Hematopoietic multipotent progenitor cell treated with erythropoietin and hydrocortisone succinate and interleukin-3 and kit ligand, for 15 days (in vitro differentiated cells): ENCODE data around the gene ATP9A.
"Not testable (repeated sequence)": the region's sequence is repeated elsewhere in the genome, so short reads cannot be mapped to it uniquely, and the experiment has no call there.

Experiments used
- DNase-seq: peaks from one replicate; pipeline ENCODE4 v3.0.0-alpha.2; 2015; ENCODE audit warnings: low spot score

Gene ATP9A

DNA sequence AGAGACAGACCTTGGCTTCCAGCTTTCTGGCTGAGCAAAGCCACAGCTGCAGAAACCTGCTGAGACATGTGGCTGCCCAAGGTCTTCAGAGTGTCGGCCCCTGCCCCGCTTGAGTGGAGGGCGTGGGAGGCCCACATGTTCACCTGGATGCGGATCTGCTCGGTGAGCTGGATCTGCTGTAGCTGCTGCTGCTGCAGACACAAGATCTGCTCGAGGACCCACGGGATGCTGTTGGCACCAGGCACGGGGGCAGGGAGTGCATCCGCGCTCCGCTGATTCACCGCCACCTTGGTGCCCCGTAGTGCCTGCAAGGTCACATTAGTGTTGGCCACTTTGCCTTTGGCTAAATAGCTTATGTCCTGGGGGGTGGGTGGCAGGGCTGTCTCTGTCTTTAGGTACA lies 23.4 kb upstream of the ATP9A start:
- no peak for DNase-seq

DNA sequence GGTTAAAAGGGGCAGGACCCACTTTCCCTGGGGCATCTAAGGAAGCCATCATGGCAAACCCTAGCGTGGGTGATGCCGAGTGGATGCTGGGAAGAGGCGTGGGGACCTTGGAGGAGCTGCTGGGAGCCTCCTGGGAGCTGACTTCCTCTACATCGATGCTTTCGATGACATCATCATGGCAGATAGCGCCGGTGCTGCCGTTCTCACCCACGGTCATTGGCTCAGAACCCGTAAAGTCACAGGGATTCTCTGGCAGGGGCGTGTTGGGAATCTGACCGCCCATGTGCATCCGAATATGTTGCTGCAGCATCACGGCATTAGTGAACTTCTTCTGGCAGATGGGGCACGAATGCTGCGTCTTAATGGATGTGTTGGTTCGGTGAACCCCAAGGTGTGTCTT lies 22.1 kb upstream of the ATP9A start:
- no peak for DNase-seq

DNA sequence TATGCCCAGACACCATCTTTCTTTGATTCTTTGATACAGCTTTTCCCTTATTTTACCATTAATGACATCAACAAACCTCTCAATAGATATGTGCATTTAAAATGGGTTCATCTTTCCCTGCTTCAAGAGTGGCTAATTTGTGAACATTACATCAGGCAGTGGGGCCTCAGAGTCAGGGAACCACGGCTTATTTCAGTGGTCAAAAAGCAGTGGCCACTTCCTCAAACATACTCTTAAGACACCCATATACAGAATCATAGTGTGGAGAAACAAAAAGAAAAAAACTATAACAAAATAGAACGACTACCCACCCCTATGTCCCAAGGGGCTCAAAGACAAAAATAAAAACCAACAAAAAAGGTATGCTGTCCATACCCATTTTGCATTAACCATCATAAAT lies 21.2 kb upstream of the ATP9A start:
- DNase-seq, result no peak

DNA sequence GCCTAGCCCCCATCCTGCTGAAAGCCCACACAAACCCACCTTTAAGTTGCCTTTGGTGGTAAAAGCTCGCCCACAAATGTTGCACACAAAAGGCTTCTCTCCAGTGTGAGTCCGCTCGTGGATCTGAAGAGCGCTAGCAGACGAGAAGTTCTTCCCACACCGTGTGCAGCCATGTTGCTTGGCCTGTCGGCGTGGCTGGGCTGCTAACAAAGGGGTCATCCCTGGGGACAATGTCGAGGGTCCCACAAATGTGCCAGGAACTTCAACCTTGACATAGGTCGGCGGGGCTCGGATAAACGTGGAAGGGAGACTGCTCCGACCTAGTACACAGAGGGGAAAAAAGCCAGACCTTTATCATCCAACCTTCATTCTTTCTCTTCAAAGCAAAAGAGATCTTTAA lies 20.6 kb upstream of the ATP9A start:
- no peak for DNase-seq

DNA sequence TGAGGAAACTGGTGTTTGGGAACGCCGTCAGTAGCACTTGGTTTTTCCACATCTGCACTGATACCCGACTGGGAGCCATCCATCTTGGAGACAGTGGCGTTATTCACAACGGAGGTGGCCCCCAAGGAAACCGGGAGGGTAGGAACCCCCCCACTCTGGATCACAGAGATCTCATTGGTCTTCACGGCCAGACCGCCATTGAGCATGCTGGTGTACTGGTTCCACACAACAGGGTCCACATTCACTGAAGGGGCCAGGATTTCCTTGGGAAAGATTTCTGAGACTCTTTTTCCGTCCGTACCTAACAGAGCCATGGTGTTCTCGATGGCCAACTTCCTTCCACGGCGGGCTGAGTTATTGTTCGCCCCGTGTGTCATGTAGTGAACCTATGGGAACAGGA lies 16.1 kb upstream of the ATP9A start:
- no peak for DNase-seq

DNA sequence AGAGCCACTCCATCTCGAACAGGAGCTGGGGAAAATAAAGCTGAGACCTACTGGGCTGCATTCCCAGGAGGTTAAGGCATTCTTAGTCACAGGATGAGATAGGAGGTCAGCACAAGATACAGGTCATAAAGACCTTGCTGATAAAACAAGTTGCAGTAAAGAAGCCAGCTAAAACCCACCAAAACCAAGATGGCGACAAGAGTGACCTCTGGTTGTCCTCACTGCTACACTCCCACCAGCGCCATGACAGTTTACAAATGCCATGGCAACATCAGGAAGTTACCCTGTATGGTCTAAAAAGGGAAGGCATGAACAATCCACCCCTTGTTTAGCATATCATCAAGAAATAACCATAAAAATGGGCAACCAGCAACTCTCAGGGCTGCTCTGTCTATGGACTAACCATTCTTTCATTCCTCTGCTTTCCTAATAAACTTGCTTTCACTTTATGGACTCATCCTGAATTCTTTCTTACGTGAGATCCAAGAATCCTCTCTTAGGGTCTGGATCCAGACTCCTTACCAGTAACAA lies 10.1 kb upstream of the ATP9A start:
- DNase-seq, result not testable (repeated sequence)

DNA sequence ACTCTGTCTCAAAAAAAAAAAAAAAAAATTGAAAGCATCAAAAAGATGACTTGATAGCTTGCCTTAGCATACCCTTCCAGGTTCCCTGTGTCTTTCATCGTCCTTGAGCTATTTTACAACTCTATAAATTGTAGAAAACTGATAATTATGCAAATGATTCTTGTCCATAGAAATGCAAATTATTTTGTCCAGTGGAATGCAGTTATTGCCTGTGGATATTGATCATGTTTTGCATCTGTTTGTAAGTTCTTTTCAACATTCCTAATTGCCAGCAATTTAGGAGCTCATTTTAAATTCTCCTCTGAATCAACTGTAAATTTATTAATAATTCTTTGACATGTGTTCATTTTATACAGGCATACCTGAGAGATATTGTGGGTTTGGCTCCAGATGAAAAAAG lies 7.1 kb upstream of the ATP9A start:
- DNase-seq, result no peak

DNA sequence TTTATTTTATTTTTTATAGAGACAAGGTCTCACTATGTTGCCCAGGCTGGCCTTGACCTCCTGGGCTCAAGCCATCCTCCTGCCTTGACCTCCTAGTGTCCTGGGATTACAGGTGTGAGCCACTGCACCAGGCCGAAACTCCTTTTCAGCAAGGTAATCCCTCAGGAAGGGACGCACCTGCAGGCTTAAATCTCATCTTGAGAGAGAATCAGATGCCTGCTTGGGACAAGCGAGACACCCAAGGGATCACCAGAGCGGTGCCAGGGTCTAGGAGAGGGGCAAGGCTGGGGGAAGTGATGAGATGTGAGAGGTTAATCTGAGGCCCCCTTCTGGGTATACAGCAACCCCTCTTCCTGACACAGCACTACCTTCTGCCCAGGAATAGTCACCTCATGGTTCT lies 4.0 kb upstream of the ATP9A start:
- no peak for DNase-seq

DNA sequence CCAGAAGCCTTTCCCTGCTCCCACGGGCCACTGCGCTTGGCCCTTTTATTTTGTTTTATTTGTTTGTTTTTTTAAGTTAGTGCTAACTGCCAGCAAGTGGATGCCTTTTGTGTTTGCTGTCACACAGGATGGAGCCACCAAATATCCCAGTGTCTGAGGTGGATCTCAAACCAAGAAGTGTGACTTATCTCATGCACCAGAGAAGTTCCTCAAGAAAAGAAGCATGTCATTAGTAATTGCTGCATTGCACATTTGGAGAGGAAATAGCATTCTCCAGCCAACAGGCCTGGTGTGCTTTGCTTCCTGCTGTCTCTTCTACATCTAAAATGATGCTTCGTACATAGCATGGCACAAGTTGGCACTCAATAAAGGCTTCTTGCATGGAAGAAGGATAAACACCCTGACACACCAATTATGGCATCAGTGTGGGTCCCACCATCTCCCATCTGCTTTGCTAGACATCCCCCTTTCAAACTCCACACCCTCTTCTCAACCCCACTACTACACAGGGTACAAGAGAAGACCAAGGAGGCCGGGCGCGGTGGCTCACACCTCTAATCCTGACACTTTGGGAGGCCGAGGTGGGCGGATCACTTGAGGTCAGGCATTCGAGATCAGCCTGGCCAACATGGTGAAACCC lies 1.9 kb upstream of the ATP9A start:
- no peak for DNase-seq

DNA sequence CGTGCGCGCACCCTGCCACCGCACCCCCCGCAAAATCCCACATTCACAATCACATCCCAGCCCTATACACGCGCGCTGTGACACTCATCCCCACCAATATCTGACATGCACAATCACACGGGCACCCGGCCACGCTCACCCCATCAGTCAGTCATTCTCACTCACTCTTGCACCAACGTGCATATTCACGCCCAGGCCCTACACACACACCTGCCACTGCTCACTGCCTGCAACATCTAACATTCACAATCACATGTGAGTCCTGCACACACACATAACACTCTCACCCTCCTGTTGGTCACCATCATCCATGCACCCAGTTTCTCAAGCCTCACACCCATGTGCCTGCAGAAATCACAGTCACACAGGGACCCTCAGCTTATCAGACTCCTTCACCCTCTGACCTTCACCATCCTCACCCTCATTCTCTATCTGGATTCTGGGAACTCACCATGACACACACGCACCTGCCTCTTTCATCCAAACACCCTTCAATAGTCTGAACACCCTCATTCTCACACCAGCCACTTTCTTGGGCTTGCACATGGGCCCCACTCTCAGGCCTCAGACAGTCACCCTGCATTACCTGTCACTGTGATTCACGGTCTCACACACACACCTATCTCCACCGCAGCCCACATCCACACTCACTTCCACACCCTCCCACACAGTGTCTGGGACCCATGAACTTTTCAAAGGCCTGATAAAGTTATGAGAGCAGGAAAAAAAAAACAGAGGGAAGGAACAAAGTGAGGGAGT lies 748 bp upstream of the ATP9A start:
- no peak for DNase-seq

DNA sequence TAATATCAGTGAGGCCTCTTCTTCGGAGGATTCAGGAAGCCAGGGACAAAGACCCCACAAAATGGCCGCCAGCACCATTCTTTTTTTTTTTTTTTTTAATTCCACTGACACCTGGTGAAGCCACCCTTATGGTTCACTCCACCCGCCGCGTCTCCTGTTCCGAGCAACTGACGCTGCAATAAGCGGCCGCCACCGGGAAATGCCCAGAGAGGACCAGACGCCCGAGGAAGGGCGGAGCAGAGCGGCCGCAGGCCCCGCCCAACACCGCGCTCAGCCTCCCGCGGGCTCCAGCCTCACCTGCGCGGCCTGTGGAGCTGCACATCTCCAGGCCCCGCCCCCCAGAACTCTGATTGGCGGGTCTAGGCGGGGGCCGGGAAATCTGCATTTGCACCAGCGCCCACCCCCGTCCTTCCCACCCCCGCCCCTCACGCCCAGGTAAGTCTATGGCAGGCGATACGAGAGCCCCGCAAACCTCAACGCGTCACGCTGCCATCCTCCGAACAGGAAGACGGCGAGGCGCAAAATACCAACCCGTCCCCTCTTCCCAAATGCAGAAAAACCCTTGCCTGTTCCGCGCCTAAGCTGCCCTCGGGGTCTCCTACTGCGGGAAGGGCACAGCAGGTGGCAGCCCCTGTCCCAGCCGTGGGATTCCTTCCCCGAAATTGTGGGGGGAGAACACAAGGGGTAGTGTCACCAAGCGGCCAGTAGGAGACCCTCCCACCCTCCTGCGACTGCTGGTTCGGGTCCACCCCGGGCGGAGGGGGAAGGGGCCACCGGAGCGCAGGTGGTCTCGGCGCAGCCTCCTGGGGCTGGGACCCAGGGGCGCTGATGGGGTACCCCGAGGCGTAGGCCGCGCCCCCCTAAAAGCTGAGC lies 960 bp downstream of the ATP9A start:
- peak; percentile 6 for DNase-seq

DNA sequence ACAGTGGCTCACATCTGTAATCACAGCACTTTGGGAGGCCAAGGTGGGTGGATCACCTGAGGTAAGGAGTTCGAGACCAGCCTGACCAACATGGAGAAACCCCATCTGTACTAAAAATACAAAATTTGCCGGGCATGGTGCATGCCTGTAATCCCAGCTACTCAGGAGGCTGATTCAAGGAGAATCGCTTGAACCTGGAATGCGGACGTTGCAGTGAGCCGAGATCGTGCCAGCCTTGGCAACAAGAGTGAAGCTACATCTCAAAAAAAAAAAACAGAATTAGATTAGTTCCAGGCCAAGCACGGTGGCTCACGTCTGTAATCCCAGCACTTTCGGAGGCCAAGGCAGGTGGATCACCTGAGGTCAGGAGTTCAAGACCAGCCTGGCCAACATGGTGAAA lies 2.8 kb downstream of the ATP9A start:
- DNase-seq, result not testable (repeated sequence)

DNA sequence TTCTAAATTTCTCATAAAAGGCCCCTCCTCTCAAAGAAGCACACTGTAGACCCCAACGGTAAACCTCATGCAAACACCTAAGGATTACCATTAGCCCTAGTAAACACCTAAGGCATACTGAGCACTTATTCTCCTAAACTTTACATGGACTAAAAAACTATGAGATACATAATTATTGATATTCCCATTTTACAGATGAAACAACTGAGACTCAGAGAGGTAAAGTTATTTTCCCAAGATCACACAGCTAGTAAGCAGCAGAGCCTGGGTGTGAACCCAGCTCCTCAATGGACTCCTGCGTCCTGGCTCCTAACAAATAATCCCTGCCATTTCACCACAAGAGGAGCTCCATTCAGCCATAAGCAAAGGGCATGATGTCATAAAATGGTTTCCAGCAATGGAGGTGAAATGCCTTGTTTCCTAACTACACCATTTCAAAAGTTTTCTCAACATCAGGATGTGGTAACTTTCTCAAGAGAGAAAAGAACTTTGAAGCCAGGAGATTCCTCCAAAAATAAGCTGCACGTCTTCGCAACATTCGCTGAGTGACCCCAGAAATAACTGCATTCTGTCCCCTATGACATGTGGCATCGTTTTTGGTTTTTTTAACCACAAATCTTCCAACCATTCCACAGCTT lies 4.1 kb downstream of the ATP9A start:
- no peak for DNase-seq

DNA sequence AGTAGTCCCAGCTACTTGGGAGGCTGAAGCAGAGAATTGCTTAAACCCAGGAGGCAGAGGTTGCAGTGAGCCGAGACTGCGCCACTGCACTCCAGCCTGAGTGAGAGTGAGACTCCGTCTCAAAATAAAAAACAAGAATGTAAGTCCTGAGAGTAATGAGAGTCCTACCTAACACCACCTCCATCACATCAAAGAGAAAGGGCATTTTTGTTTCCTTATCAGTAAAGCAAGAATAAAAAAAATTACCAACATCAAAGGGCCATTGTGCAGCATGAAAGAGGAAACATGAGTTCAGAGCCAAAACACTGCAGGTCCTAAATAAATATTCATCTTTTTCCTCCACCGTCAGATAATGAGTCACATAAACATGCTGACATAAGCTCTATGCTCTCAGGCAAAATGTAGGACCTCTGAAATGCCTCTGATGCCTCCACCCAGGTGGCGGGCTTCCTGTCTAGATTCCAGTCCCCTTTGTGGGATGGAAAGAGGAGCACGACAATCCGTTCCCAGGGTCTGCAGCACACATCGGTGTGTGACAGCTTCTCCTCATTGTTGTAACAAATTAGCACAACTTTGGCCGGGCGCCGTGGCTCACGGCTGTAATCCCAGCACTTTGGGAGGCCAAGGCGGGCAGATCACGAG lies 7.2 kb downstream of the ATP9A start:
- DNase-seq, result no peak

DNA sequence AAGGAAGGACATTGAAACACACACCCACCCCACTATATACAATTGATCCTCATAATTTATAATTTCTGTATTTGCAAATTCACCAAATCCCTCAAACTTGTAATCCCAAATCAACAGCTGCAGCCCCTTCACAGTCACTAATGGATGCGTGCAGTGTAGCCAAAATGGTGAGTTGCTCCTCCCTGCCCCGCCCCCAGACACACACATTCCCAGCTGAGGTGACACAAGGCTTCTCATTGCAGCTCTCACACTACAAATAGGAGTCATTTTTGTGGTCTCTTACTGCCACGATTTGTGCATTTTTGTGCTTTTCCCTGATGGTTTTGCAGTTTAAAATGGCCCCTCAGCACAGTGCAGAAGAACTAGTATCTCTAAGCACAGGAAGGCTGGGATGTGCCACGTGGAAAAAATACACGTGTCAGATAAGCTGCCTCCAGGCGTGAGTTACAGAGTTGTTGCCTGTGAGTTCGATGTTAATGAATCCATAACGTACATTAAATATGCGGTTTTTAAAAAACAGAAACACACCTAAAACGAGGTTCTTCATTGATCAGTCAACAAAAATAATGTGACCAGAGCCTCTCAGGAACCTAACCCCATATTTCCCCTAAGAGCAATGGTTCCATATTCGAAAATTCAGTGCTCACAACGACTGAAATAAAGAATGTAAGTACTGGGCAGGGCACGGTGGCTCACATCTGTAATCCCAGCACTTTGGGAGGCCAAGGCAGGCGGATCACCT lies 8.2 kb downstream of the ATP9A start:
- DNase-seq, result no peak

DNA sequence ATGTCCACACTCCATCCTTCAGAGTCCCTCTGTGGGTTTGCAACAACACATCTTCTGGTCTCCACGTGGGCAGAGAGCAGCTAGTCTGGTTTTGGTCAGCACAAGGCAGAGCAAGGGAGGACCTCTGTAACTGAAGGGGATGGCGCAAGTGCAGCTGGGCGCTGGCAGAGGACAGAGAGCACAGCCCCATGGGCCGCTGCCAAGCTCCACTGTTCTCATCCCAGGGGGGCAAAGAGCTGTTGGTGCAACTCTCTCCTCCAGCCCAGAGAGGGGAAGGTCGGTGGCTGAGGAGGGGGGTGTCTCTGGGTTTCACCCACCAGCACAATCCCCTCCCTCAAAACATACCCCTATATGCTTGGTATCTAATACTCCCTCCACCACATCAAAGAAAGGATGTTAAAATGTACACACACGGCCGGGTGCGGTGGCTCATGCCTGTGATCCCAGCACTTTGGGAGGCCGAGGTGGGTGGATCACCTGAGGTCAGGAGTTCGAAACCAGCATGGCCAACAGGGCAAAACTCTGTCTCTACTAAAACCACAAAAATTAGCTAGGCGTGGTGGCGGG lies 9.1 kb downstream of the ATP9A start:
- no peak for DNase-seq

DNA sequence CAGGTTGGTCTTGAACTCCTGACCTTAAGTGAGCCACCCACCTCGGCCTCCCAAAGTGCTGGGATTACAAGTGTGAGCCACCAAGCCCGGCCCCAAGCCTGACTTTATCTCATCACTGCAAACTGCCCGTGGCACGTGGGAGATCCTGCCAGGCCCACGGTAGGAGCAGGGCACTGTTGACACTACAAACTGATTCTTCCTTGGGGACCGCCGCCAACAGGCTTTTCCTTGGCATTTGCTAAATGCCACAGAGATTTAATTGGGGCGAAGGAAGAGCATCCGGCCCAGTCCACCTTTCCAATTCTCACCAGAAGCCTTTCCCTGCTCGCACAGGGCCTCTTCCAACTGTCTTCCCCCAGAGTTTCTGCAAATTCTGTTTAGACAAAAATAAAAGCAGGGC lies 11.0 kb downstream of the ATP9A start:
- DNase-seq, result no peak

DNA sequence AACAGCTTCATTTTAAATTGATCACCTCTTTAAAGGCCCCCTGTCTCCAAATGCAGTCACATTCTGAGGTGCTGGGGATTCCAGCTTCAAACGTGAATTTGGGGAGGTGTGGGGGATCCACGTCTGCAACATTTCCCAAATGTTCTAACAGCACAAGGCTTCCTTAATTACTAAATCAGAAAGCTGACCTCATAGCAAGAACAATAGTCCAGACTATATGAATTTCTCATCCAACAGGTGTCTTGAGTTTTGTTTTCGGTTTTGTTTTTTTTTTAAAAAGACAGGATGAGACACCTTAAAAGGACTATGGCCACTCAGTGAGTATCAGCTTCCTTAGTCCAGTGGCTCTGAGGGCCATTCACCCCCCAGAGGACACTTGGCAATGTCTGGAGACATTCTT lies 11.5 kb downstream of the ATP9A start:
- no peak for DNase-seq

DNA sequence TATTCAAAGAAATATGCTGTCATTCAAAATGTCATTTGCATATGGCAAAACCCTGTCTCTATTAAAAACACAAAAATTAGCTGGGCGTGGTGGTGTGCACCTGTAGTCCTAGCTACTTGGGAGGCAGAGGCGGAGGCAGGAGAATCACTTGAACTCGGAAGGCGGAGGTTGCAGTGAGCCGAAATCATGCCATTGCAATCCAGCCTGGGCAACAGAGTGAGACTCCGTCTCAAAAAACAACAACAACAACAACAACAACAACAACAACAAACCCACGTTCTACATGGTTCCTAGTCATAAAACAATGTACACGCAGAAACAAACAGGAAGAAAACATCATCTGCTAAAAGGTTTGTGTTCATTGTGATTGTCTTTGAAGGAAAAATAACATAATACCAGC lies 15.0 kb downstream of the ATP9A start:
- DNase-seq, result not testable (repeated sequence)

DNA sequence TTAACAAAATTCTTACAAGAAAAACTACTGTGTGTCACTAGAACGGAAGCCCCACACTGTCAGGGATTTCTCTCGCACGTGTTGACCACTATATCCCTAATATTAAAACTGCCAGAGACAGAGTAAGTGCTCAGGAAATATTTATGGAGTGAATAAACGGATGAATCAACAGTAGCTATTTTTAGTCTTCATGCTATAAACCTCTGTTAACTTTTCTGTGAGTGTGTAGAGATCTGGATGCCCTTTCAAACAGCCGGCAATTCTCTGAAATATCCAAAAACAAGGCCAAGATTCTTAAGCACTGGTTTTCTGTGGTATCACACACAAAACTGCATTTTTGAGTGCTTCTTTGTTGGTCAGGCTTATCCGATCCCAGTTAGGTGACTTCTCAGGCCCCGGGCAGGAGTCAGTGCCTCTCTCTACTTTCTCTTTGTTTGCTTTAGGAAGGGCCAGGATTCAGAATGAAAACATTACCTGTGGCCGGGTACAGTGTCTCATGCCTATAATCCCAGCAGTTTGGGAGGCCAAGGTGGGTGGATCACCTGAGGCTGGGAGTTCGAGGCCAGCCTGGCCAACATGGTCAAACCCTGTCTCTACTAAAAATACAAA lies 15.7 kb downstream of the ATP9A start:
- no peak for DNase-seq
